ENCODE measurements around the gene RGS18.
"Not testable (repeated sequence)": the region's sequence is repeated elsewhere in the genome, so short reads cannot be mapped to it uniquely, and the experiment has no call there.

The RGS18 gene

GRCh38 chr1:192158181-192158580, at the start of gene RGS18:
RGS18 (plus strand) TSS chr1:192158462; CDS start chr1:192158638, 176 bp downstream.
- no peak within 1 kb of the TSS for H3K4me3 ChIP-seq (ENCODE audit: low read depth, low read length)
- DNase-seq (ENCODE audit: low read depth): peak; percentile 16

- DNase-seq (ENCODE audit: low read depth): no peak
- no peak overlapping the region for H3K4me3 ChIP-seq (ENCODE audit: low read depth, low read length)
These were observed 48.7 kb upstream of the RGS18 start for GRCh38 chr1:192109576-192109975.

GRCh38 chr1:192115000-192115399, 43.3 kb upstream of the RGS18 start:
- H3K4me3 ChIP-seq (ENCODE audit: low read depth, low read length): no peak overlapping the region
- DNase-seq (ENCODE audit: low read depth): no peak

GRCh38 chr1:192118881-192119405, 39.3 kb upstream of the RGS18 start:
- H3K4me3 ChIP-seq (ENCODE audit: low read depth, low read length): no peak overlapping the region
- DNase-seq (ENCODE audit: low read depth): no peak

DNA sequence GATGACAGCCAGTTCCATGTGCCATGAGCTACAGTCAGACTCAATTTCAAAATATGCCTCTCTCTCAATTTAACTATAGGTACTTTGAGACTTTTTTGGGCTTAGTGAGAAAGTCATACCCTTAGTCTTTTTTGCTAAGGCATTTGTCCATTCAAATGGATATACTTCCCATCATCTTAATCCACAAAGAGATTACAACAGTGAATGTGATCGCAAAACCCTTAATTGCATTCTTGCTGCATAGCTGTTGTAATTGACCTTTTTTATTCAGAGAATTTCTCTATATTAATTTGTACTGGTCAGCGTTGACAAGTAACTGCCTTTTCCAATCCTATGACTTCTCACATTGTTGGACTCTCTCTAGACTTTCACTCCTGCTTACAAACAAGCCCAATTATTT, 38.6 kb upstream of the RGS18 start:
- DNase-seq (ENCODE audit: low read depth): no peak
- no peak overlapping the region for H3K4me3 ChIP-seq (ENCODE audit: low read depth, low read length)

GRCh38 chr1:192122668-192123067, 35.6 kb upstream of the RGS18 start:
- DNase-seq (ENCODE audit: low read depth): no peak
- no peak overlapping the region for H3K4me3 ChIP-seq (ENCODE audit: low read depth, low read length)

DNA sequence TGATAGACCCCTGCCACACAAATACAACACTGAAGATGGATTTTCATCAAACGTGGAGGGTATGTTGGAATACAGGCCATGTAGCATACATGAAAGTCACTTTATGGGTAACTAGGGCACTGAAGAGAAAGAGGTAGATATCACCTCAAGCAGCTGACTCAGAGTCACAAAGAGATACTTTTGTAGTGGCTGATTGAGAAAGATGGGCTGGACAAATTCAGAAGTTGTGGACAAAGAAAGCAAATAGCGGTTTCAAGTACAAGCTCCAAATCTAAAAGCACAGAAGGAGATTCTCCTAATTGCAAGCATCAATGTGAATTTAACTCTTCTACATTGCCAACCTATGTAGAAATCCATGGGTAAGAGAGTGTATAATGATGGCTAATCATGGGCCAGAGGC, 35.0 kb upstream of the RGS18 start:
- no peak overlapping the region for H3K4me3 ChIP-seq (ENCODE audit: low read depth, low read length)
- DNase-seq (ENCODE audit: low read depth): no peak

- no peak for DNase-seq (ENCODE audit: low read depth)
- H3K4me3 ChIP-seq (ENCODE audit: low read depth, low read length): no peak overlapping the region
These were observed 32.1 kb upstream of the RGS18 start for GRCh38 chr1:192126030-192126619.

DNA sequence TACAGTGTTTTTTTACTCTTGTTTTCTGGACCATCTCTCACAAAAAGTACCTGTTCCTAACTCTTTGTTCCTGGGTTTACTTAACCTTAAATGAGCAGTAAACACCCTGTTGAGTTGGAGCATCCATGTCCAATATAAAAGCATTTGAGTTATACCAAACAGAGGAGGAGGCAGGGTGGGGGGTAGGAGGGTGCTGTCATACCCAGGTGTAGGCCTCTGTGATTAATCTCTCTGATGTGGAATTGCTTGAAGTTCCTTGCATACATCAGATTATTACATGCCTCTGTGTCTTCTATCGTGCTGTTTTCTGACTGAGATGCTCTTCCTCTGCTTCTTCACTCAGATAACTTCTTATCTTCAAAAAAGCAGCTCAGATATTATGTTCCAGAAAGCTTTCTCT, 28.1 kb upstream of the RGS18 start:
- no peak overlapping the region for H3K4me3 ChIP-seq (ENCODE audit: low read depth, low read length)
- no peak for DNase-seq (ENCODE audit: low read depth)

- H3K4me3 ChIP-seq (ENCODE audit: low read depth, low read length); DNase-seq (ENCODE audit: low read depth): not testable (repeated sequence)
These were observed 27.4 kb upstream of the RGS18 start for GRCh38 chr1:192130865-192131264.

GRCh38 chr1:192131914-192132313, 26.3 kb upstream of the RGS18 start:
- no peak overlapping the region for H3K4me3 ChIP-seq (ENCODE audit: low read depth, low read length)
- no peak for DNase-seq (ENCODE audit: low read depth)

DNA sequence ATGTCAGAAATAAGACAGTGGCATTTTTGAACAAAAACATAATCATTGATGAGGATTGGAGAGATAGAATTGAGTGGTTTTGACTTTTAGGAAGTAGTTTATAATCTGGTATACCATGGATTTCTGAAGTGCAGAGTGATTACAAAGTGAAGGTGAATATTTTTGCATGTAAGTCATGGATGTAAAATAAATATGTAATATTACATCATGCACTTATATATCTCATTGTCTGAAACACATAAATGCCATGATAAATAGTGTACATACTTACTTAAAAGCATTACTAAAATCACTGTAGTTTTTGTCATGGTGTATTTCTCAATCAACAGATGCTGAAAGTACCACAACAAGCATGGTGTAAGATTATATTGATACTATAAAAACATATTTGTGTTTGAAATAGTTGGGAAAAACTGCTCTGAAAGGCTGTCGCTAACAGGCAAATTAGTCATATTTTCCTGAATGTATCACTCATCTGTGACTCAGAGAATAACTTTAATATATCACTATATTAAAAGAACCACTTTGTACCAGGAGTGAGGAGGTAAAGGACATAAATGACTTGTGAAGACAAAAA, 24.8 kb upstream of the RGS18 start:
- DNase-seq (ENCODE audit: low read depth): peak; percentile 22
- no peak overlapping the region for H3K4me3 ChIP-seq (ENCODE audit: low read depth, low read length)

- DNase-seq (ENCODE audit: low read depth): no peak
- H3K4me3 ChIP-seq (ENCODE audit: low read depth, low read length): no peak overlapping the region
These were observed 17.9 kb upstream of the RGS18 start for GRCh38 chr1:192140382-192140781.

GRCh38 chr1:192147221-192147620, 11.0 kb upstream of the RGS18 start:
- H3K4me3 ChIP-seq (ENCODE audit: low read depth, low read length): no peak overlapping the region
- no peak for DNase-seq (ENCODE audit: low read depth)

DNA sequence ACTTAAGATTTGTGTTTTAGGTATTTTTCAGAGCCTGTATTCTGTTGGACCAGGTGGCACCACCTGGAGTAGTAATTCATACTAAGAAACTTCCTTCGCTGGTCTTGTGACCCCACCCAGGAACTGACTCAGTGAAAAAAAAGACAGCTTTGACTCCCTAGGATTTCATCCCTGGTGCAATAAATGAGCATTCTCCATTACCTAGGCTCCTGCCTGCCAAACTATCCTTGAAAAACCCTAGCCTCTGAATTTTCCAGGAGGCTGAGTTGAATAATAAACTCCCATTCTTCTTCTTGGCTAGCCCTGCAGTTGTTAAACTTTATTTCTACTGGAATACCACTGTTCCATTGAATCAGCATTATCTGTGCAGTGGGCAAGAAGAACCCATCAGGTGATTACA, 10.6 kb upstream of the RGS18 start:
- H3K4me3 ChIP-seq (ENCODE audit: low read depth, low read length): no peak overlapping the region
- no peak for DNase-seq (ENCODE audit: low read depth)

GRCh38 chr1:192151176-192151575, 7.1 kb upstream of the RGS18 start:
- H3K4me3 ChIP-seq (ENCODE audit: low read depth, low read length): no peak overlapping the region
- no peak for DNase-seq (ENCODE audit: low read depth)

- H3K4me3 ChIP-seq (ENCODE audit: low read depth, low read length): no peak overlapping the region
- peak; percentile 39 for DNase-seq (ENCODE audit: low read depth)
These were observed 5.0 kb upstream of the RGS18 start for GRCh38 chr1:192153276-192153675.

- no peak for DNase-seq (ENCODE audit: low read depth)
- H3K4me3 ChIP-seq (ENCODE audit: low read depth, low read length): no peak overlapping the region
These were observed 1.2 kb upstream of the RGS18 start for GRCh38 chr1:192157067-192157466.

DNA sequence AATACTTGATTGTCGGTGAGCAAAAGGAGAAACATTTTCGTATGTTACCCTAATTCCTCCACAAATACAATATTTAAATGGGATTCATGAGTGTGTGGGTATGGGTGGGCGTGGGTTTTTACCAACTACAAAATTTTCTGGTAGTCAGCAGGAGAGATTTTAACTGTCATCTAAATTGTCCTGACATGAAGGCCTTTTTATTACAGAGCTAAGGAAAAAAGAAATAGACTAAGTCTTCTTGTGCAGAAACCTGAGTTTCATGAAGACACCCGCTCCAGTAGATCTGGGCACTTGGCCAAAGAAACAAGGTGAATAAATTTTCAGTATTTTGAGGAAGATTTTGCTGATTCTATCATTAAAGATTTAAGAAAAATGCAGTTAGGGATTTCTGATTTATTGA, 752 bp downstream of the RGS18 start:
- no peak for DNase-seq (ENCODE audit: low read depth)
- no peak overlapping the region for H3K4me3 ChIP-seq (ENCODE audit: low read depth, low read length)

- no peak overlapping the region for H3K4me3 ChIP-seq (ENCODE audit: low read depth, low read length)
- DNase-seq (ENCODE audit: low read depth): no peak
These were observed 1.5 kb downstream of the RGS18 start for GRCh38 chr1:192159781-192160180.

GRCh38 chr1:192160196-192160595, 1.9 kb downstream of the RGS18 start:
- DNase-seq (ENCODE audit: low read depth): no peak
- H3K4me3 ChIP-seq (ENCODE audit: low read depth, low read length): no peak overlapping the region

All from skeletal muscle cell (primary cell).